KG1 (cell line): ENCODE measurements around the gene CLTCL1.
"Not testable (repeated sequence)": the region's sequence is repeated elsewhere in the genome, so short reads cannot be mapped to it uniquely, and the experiment has no call there.

Source experiments
- DNase-seq: peaks from one replicate; lab custom pipeline; 2025; lab: John Stamatoyannopoulos, UW

CLTCL1 gene

GRCh38 chr22:19218541-19219233, 72.8 kb downstream of the CLTCL1 start:
- no peak for DNase-seq

GRCh38 chr22:19216579-19216978, 74.9 kb downstream of the CLTCL1 start:
- DNase-seq: no peak

GRCh38 chr22:19215360-19215759, 76.2 kb downstream of the CLTCL1 start:
- DNase-seq: no peak

- no peak for DNase-seq
Measured at GRCh38 chr22:19214078-19214473, 77.4 kb downstream of the CLTCL1 start.

GRCh38 chr22:19213442-19214077, 78.0 kb downstream of the CLTCL1 start:
- DNase-seq: no peak

GRCh38 chr22:19213001-19213400, 78.5 kb downstream of the CLTCL1 start:
- DNase-seq: no peak

GRCh38 chr22:19212302-19212870, 79.1 kb downstream of the CLTCL1 start:
- DNase-seq: no peak

- DNase-seq: no peak
Measured at GRCh38 chr22:19210188-19210587, 81.3 kb downstream of the CLTCL1 start.

- no peak for DNase-seq
Measured at GRCh38 chr22:19208287-19208847, 83.2 kb downstream of the CLTCL1 start.

- no peak for DNase-seq
Measured at GRCh38 chr22:19207884-19208283, 83.6 kb downstream of the CLTCL1 start.

GRCh38 chr22:19207401-19207808, 84.1 kb downstream of the CLTCL1 start:
- DNase-seq: no peak

GRCh38 chr22:19206287-19206686, 85.2 kb downstream of the CLTCL1 start:
- no peak for DNase-seq

- DNase-seq: no peak
Measured at GRCh38 chr22:19204640-19205039, 86.9 kb downstream of the CLTCL1 start.

GRCh38 chr22:19203834-19204233, 87.7 kb downstream of the CLTCL1 start:
- no peak for DNase-seq

GRCh38 chr22:19202799-19203186, 88.7 kb downstream of the CLTCL1 start:
- not testable (repeated sequence) for DNase-seq

GRCh38 chr22:19201869-19202798, 89.4 kb downstream of the CLTCL1 start:
- no peak for DNase-seq

- no peak for DNase-seq
Measured at GRCh38 chr22:19201130-19201868, 90.2 kb downstream of the CLTCL1 start.

- no peak for DNase-seq
Measured at GRCh38 chr22:19199479-19199878, 92.0 kb downstream of the CLTCL1 start.

- no peak for DNase-seq
Measured at GRCh38 chr22:19197997-19198865, 93.3 kb downstream of the CLTCL1 start.

- no peak for DNase-seq
Measured at GRCh38 chr22:19196841-19197612, 94.5 kb downstream of the CLTCL1 start.
